SK-N-SH treated with all-trans-retinoic acid at 6 μM for 48 hours (cell line): ENCODE data around the gene MMP8.
A peak's percentile ranks its signal among the peaks of the same experiment; 100 is the strongest.
"Not testable (repeated sequence)": the region's sequence is repeated elsewhere in the genome, so short reads cannot be mapped to it uniquely, and the experiment has no call there.

Experiments used
- ATAC-seq: fragments of 200-7000 bp; cut with Tn5 transposase; 3 replicates; pipeline ENCODE4 v1.9.1; 2020; ENCODE audit warnings: mild to moderate bottlenecking, moderate library complexity
- ARNTL ChIP-seq: fragments of 450-650 bp; formaldehyde crosslinking; IDR thresholded peaks from 2 replicates; pipeline ENCODE4 v1.5.0; 2020; ENCODE audit warnings: low read depth, mild to moderate bottlenecking, moderate library complexity, borderline replicate concordance
- CSDC2 ChIP-seq: fragments of 250-450 bp; sonication (Bioruptor Pico); IDR thresholded peaks from 2 replicates; pipeline ENCODE4 v1.5.0; 2020; ENCODE audit warnings: mild to moderate bottlenecking, moderate library complexity
- ESRRG ChIP-seq: fragments of 250-450 bp; sonication (Bioruptor Pico); IDR thresholded peaks from 2 replicates; pipeline ENCODE4 v1.6.1; 2021; ENCODE audit warnings: mild to moderate bottlenecking
- GLIS3 ChIP-seq: fragments of 250-450 bp; sonication (Bioruptor Pico); IDR thresholded peaks from 2 replicates; pipeline ENCODE4 v1.5.0; 2020; ENCODE audit warnings: mild to moderate bottlenecking, moderate library complexity
- OSR1 ChIP-seq: fragments of 250-450 bp; sonication (Bioruptor Pico); IDR thresholded peaks from 2 replicates; pipeline ENCODE4 v1.8.0; 2022; ENCODE audit warnings: moderate library complexity, mild to moderate bottlenecking, inconsistent platforms
- PPARA ChIP-seq: fragments of 250-450 bp; sonication (Bioruptor Pico); IDR thresholded peaks from 2 replicates; pipeline ENCODE4 v1.5.0; 2020; ENCODE audit warnings: mild to moderate bottlenecking, borderline replicate concordance
- RARB ChIP-seq: fragments of 250-450 bp; sonication (Bioruptor Pico); IDR thresholded peaks from 2 replicates; pipeline ENCODE4 v1.8.0; 2021; ENCODE audit warnings: mild to moderate bottlenecking, moderate library complexity
- TCF4 ChIP-seq: fragments of 250-450 bp; sonication (Bioruptor Pico); IDR thresholded peaks from 2 replicates; pipeline ENCODE4 v1.8.0; 2021; ENCODE audit warnings: mild to moderate bottlenecking, moderate library complexity, borderline replicate concordance
- TOX ChIP-seq: fragments of 250-450 bp; sonication (Bioruptor Pico); IDR thresholded peaks from 2 replicates; pipeline ENCODE4 v1.8.0; 2021; ENCODE audit warnings: mild to moderate bottlenecking, moderate library complexity, borderline replicate concordance
- ZC3H10 ChIP-seq: fragments of 250-450 bp; sonication (Bioruptor Pico); IDR thresholded peaks from 2 replicates; pipeline ENCODE4 v1.5.1; 2021; ENCODE audit warnings: mild to moderate bottlenecking, moderate library complexity
- ZFP3 ChIP-seq: fragments of 250-450 bp; sonication (Bioruptor Pico); IDR thresholded peaks from 2 replicates; pipeline ENCODE4 v1.5.0; 2020; ENCODE audit warnings: mild to moderate bottlenecking, moderate library complexity
- ZFP30 ChIP-seq: fragments of 450-650 bp; formaldehyde crosslinking; IDR thresholded peaks from 2 replicates; pipeline ENCODE4 v1.5.0; 2022; ENCODE audit warnings: mild to moderate bottlenecking, moderate library complexity
- TF ChIP-seq, protein P1 (sequence below): fragments of 250-450 bp; sonication (Bioruptor Pico); IDR thresholded peaks from 2 replicates; pipeline ENCODE4 v1.8.0; 2020; ENCODE audit warnings: mild to moderate bottlenecking, moderate library complexity, borderline replicate concordance
- TF ChIP-seq, protein P2 (sequence below): fragments of 250-450 bp; sonication (Bioruptor Pico); IDR thresholded peaks from 2 replicates; pipeline ENCODE4 v1.5.1; 2020; ENCODE audit warnings: low read depth, mild to moderate bottlenecking, moderate library complexity
- TF ChIP-seq, protein P3 (sequence below): fragments of 250-450 bp; sonication (Bioruptor Pico); IDR thresholded peaks from 2 replicates; pipeline ENCODE4 v1.5.1; 2021; ENCODE audit warnings: mild to moderate bottlenecking, moderate library complexity
- TF ChIP-seq, protein P4 (sequence below): fragments of 250-450 bp; sonication (Bioruptor Pico); IDR thresholded peaks from 2 replicates; pipeline ENCODE4 v1.5.0; 2020; ENCODE audit warnings: mild to moderate bottlenecking, moderate library complexity

The MMP8 gene

DNA sequence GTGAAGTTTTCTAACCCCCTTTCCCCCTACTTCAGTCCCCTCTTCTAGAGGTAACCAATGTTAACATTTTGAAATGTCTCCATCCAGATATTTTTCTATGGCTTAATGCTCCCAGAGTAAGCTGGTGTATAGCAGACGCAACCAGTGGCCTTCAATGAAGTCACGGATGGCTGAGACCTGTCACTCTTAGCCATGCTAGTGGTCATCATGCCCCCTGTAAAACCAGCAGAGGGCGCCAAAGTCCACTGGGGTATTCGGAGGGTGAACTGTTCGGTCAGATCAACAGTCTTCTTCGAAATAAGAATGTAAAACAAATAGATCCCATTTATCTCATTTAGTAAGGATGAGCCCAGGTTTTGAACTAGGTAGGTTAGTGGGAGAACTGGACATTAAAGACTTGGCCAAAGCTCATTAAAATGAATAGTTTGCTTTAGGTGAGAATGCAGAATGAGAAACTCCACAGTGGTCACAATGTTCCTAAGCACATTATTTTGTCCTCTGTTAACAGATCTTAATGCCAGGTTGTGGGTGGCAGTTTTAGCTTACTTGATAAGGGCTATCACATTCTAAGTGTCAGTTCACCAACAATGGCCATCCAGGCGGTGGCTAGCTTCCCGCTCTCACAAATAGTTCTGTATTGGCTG lies 8.6 kb upstream of the MMP8 start (continued):
- TF ChIP-seq, protein P1, sequence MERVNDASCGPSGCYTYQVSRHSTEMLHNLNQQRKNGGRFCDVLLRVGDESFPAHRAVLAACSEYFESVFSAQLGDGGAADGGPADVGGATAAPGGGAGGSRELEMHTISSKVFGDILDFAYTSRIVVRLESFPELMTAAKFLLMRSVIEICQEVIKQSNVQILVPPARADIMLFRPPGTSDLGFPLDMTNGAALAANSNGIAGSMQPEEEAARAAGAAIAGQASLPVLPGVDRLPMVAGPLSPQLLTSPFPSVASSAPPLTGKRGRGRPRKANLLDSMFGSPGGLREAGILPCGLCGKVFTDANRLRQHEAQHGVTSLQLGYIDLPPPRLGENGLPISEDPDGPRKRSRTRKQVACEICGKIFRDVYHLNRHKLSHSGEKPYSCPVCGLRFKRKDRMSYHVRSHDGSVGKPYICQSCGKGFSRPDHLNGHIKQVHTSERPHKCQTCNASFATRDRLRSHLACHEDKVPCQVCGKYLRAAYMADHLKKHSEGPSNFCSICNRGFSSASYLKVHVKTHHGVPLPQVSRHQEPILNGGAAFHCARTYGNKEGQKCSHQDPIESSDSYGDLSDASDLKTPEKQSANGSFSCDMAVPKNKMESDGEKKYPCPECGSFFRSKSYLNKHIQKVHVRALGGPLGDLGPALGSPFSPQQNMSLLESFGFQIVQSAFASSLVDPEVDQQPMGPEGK, result no peak
- TF ChIP-seq, protein P2, sequence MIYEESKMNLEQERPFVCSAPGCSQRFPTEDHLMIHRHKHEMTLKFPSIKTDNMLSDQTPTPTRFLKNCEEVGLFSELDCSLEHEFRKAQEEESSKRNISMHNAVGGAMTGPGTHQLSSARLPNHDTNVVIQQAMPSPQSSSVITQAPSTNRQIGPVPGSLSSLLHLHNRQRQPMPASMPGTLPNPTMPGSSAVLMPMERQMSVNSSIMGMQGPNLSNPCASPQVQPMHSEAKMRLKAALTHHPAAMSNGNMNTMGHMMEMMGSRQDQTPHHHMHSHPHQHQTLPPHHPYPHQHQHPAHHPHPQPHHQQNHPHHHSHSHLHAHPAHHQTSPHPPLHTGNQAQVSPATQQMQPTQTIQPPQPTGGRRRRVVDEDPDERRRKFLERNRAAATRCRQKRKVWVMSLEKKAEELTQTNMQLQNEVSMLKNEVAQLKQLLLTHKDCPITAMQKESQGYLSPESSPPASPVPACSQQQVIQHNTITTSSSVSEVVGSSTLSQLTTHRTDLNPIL (CRISPR knock-in tag), result no peak
- TF ChIP-seq, protein P3, sequence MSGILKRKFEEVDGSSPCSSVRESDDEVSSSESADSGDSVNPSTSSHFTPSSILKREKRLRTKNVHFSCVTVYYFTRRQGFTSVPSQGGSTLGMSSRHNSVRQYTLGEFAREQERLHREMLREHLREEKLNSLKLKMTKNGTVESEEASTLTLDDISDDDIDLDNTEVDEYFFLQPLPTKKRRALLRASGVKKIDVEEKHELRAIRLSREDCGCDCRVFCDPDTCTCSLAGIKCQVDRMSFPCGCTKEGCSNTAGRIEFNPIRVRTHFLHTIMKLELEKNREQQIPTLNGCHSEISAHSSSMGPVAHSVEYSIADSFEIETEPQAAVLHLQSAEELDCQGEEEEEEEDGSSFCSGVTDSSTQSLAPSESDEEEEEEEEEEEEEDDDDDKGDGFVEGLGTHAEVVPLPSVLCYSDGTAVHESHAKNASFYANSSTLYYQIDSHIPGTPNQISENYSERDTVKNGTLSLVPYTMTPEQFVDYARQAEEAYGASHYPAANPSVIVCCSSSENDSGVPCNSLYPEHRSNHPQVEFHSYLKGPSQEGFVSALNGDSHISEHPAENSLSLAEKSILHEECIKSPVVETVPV (CRISPR knock-in tag), result no peak
- TF ChIP-seq ZC3H10 (CRISPR knock-in tag), result no peak

DNA sequence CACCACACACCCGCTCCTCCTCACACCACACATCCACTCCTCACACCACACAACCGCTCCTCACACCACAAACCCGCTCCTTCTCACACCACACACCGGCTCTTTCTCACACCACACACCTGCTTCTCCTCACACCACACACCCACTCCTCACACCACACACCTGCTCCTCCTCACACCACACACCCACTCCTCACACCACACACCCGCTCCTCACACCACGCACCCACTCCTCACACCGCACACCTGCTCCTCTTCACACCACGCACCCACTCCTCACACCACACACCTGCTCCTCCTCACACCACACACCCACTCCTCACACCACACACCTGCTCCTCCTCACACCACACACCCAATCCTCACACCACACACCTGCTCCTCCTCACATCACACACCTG lies 6.2 kb upstream of the MMP8 start:
- not testable (repeated sequence) for ATAC-seq

DNA sequence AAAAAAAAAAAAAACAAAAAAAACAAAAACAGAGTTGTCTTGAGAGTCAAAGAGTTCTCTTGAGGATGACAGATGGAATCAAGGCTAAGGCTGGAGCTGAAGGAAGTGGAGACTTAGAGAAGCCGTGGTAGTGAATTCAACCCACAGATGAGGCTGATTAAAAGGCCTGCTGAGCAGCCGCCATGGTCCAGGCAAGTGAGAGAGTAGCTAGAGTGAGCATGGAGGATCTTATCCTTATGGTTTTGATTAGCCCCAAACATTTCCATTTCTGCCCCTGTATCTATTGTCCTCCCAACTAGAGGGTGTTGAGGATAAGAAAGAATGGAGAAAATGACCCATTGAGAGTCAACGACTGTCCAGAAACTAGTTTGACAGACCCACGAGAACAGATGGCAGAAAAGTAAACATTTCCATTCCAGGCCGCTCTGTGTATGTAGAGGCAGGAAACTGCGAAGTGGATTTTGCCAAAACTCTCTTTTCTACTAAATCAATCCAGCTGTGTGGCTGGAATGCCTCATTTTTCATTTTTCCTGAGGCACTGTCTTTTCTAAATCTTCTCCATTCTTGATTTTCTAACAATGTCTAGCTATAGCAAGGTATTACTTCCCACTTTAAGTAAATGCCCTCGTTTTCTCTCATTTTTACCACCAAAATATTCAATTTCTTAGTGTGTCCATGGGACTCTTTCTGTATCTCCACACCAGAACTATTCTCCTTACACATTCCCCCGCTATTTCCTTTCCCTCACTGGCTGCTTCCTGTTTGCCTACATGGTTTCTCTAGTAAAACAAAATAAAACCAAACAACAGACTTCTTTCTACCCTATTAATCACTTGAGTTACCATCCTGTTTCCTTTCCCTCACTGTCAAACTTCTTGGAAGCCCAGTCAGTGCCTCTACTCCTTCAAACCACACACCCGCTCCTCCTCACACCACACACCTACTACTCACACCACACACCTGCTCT lies 5.4 kb upstream of the MMP8 start:
- peak; percentile 68 for ATAC-seq
- TF ChIP-seq ZFP3 (CRISPR knock-in tag) (no peak), TOX (no peak), ZFP30 (CRISPR knock-in tag) (no peak), RARB (CRISPR knock-in tag) (no peak), ESRRG (no peak), ARNTL (CRISPR knock-in tag) (no peak), ZC3H10 (CRISPR knock-in tag) (no peak), TCF4 (CRISPR knock-in tag) (no peak)

DNA sequence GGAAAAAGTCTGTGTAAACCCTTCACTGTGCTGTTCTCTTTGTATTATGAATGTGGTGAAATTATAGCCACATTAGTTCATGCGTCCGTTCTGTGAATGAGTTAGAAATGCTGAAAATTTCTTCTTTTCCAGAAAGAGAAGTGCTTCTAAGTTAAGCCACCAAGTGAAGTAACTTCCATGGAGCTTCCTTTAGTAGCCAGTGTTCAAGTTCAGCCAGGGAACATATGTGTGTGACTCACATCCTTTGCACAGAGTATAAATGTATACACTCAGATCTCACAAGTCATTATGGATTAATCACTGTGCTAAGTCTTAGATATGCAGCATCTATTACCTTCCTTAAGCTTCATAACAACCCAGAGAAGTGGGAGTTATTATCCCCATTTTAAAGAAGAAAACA lies 3.1 kb upstream of the MMP8 start:
- peak; percentile 74 for ATAC-seq

More for the DNA sequence above, 3.1 kb upstream of the MMP8 start:
- TF ChIP-seq GLIS3 (CRISPR knock-in tag) (no peak), OSR1 (CRISPR knock-in tag) (no peak), ZFP3 (CRISPR knock-in tag) (no peak), ZC3H10 (CRISPR knock-in tag) (no peak), CSDC2 (CRISPR knock-in tag) (no peak), PPARA (CRISPR knock-in tag) (no peak), ESRRG (no peak), ZFP30 (CRISPR knock-in tag) (no peak)
- TF ChIP-seq, protein P3 (CRISPR knock-in tag), result no peak
- TF ChIP-seq, protein P4, sequence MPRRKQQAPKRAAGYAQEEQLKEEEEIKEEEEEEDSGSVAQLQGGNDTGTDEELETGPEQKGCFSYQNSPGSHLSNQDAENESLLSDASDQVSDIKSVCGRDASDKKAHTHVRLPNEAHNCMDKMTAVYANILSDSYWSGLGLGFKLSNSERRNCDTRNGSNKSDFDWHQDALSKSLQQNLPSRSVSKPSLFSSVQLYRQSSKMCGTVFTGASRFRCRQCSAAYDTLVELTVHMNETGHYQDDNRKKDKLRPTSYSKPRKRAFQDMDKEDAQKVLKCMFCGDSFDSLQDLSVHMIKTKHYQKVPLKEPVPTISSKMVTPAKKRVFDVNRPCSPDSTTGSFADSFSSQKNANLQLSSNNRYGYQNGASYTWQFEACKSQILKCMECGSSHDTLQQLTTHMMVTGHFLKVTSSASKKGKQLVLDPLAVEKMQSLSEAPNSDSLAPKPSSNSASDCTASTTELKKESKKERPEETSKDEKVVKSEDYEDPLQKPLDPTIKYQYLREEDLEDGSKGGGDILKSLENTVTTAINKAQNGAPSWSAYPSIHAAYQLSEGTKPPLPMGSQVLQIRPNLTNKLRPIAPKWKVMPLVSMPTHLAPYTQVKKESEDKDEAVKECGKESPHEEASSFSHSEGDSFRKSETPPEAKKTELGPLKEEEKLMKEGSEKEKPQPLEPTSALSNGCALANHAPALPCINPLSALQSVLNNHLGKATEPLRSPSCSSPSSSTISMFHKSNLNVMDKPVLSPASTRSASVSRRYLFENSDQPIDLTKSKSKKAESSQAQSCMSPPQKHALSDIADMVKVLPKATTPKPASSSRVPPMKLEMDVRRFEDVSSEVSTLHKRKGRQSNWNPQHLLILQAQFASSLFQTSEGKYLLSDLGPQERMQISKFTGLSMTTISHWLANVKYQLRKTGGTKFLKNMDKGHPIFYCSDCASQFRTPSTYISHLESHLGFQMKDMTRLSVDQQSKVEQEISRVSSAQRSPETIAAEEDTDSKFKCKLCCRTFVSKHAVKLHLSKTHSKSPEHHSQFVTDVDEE (CRISPR knock-in tag), result no peak
- TF ChIP-seq, protein P2 (CRISPR knock-in tag), result no peak
